ENCODE data around the gene E2F1.

E2F1 gene

GRCh38 chr20:33630507-33630906 is 55.7 kb downstream of the E2F1 start:
- DNase-seq = no peak

GRCh38 chr20:33629979-33630378 is 56.2 kb downstream of the E2F1 start:
- DNase-seq = no peak

DNA sequence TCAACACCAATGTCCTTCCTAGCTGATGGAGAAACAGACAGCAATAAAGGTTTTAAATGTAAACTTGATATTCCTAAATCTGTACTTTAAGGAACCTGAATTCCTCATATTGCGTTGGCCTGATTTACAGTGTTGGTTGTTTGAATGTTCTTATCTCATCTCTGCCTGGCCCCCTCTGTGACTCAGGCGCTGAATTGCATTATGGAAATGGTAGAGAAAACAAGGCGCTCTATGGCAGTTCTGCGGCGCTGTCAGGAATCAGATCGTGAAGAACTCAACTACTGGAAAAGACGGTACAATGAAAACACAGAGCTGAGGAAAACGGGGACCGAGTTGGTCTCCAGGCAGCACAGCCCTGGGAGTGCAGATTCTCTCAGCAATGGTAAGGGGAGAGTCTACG is 56.7 kb downstream of the E2F1 start:
- no peak for DNase-seq

GRCh38 chr20:33627577-33628216 is 58.5 kb downstream of the E2F1 start:
- DNase-seq = no peak

DNA sequence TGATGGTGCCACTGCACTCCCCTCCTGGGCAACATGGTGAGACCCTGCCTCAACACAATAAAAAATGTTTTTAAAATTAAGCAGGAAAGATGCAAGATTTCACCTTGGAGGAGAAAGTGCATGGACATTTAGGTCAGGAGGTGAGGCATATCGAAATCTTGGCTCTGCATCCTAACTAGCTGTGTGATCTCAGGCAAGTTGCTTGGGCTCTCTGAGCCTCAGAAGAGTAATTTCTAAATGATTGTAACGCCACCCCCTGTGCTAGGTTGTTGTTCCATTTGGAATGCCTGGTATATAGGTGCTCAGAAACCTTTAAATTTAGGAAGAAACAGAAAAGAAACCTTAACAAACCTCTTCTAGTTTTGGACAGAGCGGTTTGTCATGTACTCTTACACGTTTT is 60.0 kb downstream of the E2F1 start:
- DNase-seq = no peak
